ENCODE measurements around the gene FLT3LG. TPM values are rescaled to one million over a fixed set of nuclear protein-coding genes. Genes with fewer than 3 reads are reported as not detected.
A peak's percentile ranks its signal among the peaks of the same experiment; 100 is the strongest.

Gene FLT3LG
- total and polyA plus RNA-seq, 9 of the 15 experiments (the other 6 are each of a cell fraction or from before 2014, with no cell fraction given) = 0.31 to 6.4 (median 1.1) TPM

- TF ChIP-seq E2F1 (CRISPR knock-in tag; IDR thresholded peaks at IDR 0.05) (peak; percentile 55; the same call in 1 of the 2 replicates), ZNF408 (CRISPR knock-in tag; IDR thresholded peaks at IDR 0.05; ENCODE audit: low read depth) (no peak), MXI1 (IDR thresholded peaks at IDR 0.05; ENCODE audit: low read depth, low read length) (no peak), HDAC1 (IDR thresholded peaks at IDR 0.05) (0 out of 4 replicates have a peak, but pooled peaks of 1 of the 2 experiments have one; percentile 6)
Measured at GRCh38 chr19:49488863-49489537, 15.0 kb downstream of the FLT3LG start (continued).

DNA sequence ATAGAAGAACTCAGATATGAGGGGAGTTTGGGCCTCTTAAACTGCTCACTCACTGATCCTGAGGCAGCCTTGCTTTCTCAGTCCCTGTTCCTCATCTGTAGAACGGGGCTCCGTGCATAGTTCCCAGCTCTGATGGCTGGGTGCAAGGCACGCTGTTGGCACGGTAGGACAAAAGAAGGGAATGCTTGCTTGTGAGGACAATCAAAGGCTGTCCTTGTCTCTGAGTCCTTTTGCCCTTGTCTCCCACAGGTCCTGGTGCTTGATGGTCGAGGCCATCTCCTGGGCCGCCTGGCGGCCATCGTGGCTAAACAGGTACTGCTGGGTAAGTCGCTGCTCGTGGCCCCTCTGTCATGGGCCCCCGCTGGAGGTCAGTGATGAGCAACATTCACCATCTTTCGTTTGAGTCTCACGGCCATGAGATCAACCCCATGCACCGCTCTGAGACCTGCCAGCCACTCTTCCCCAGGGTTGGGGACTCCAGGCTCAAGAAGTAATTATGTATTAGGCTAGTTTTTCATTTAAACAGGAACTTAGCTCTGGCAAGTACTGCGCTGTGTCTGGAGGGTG is 15.7 kb downstream of the FLT3LG start:
- peak; percentile 25 to 81 (median 45) for DNase-seq (ENCODE audit: extremely low read depth in 1 of 4, low spot score in 3 of 4)
- peak; percentile 51 for ATAC-seq
- no TSS peak for BruUV-seq (replicated peaks)
- H3K4me2 ChIP-seq (ENCODE audit: insufficient read depth, low read length) = peak overlapping the region; percentile 95
- H3K79me2 ChIP-seq (ENCODE audit: control insufficient read depth, insufficient read depth, low read length) = peaks cover 46% of the 10 kb centered on the region
- no peak for FAIRE-seq
- intact Hi-C loops (cut with micrococcal nuclease) = no loop called here
- POLR2A ChIA-PET = interaction anchor here (0.6 to 3.0 kb wide), 12 partner anchors 11 to 829 kb away, joined by 3 to 16 read pairs (median 3); partner anchors contain the start of gene DKKL1
- peak overlapping the region; percentile 99 for H3K27ac ChIP-seq (ENCODE audit: extremely low read depth, low read depth, low read length)
- no peaks in the 10 kb centered on the region for H3K9me3 ChIP-seq (replicated peaks; ENCODE audit: control insufficient read depth, insufficient read depth, low read depth, low read length)
- H2AFZ ChIP-seq (ENCODE audit: low read depth, low read length) = no peak overlapping the region
- H3K36me3 ChIP-seq (ENCODE audit: control insufficient read depth, insufficient read depth, low read length) = peaks cover 53% of the 10 kb centered on the region
- peak overlapping the region; percentile 100 for H3K4me3 ChIP-seq
- H3K9me1 ChIP-seq (ENCODE audit: control insufficient read depth, insufficient read depth, low read length) = peaks cover 3% of the 10 kb centered on the region
- in situ Hi-C loops (cut with MboI) = loop anchor here (10.0 kb wide), 1 partner anchor 385 kb away; the partner anchor contains the start of genes AKT1S1 and TBC1D17
- H3K27me3 ChIP-seq (ENCODE audit: control insufficient read depth in 2 of 2, insufficient read depth in 2 of 2, low read length in 2 of 2) = no peaks in the 10 kb centered on the region
- CTCF ChIA-PET (ENCODE audit: low intra/inter-chr PET ratio) = no interaction called here
- H4K20me1 ChIP-seq (replicated peaks; ENCODE audit: control insufficient read depth, insufficient read depth, low read length) = peaks cover 30% of the 10 kb centered on the region
- peaks cover 19 to 27% of the 10 kb centered on the region in 2 experiments; a peak in 3 of 5 replicates for H3K4me1 ChIP-seq (replicated peaks in 1 of 2; ENCODE audit: control insufficient read depth in 2 of 2, insufficient read depth in 2 of 2, low read length in 2 of 2)
- 6% methylated on average over 15 of the region's 15 CpGs for whole genome bisulfite sequencing (ENCODE audit: insufficient coverage, low coverage, missing lambda C conversion rate)
- H3K9ac ChIP-seq (ENCODE audit: insufficient read depth in 1 of 2, low read depth in 2 of 2, low read length in 2 of 2) = peak overlapping the region; percentile 97 to 100
- TF ChIP-seq E2F5 (CRISPR knock-in tag; IDR thresholded peaks at IDR 0.05) (no peak), PHB2 (IDR thresholded peaks at IDR 0.05; ENCODE audit: low read depth) (no peak), CXXC5 (CRISPR knock-in tag; IDR thresholded peaks at IDR 0.05) (0 out of 2 replicates have a peak, but pooled peaks have one; percentile 7), FOXM1 (IDR thresholded peaks at IDR 0.05; ENCODE audit: low read depth) (no peak), FOXM1 (CRISPR knock-in tag; IDR thresholded peaks at IDR 0.05; ENCODE audit: low read depth) (peak; percentile 24; the same call in 1 of the 2 replicates), KLF1 (tag; IDR thresholded peaks at IDR 0.05) (no peak), POLR2G (IDR thresholded peaks at IDR 0.05; ENCODE audit: low read depth, low read length) (peak; percentile 44), ARID3A (IDR thresholded peaks at IDR 0.05; ENCODE audit: borderline replicate concordance, low read depth, low read length) (no peak)
- TF ChIP-seq, protein P1, sequence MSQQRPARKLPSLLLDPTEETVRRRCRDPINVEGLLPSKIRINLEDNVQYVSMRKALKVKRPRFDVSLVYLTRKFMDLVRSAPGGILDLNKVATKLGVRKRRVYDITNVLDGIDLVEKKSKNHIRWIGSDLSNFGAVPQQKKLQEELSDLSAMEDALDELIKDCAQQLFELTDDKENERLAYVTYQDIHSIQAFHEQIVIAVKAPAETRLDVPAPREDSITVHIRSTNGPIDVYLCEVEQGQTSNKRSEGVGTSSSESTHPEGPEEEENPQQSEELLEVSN (IDR thresholded peaks at IDR 0.05; ENCODE audit: borderline replicate concordance in 1 of 2, extremely low read depth in 1 of 2, insufficient read depth in 1 of 2, insufficient read length in 1 of 2, low read depth in 1 of 2, low read length in 1 of 2, poor library complexity in 1 of 2, severe bottlenecking in 1 of 2) = peak in 1 of 2 experiments; percentile 27
